Activated CD4-positive, alpha-beta T cell treated with anti-CD3 and anti-CD28 coated beads for 1 hour (primary cell): Measurements from ENCODE around the gene MATN3.

Experiments
- DNase-seq: peaks from one replicate; pipeline ENCODE4 v3.0.0-alpha.2; 2020

Gene MATN3

GRCh38 chr2:20035955-20036666 lies 23.6 kb upstream of the MATN3 start:
- DNase-seq = no peak

GRCh38 chr2:20034821-20035220 lies 22.4 kb upstream of the MATN3 start:
- no peak for DNase-seq

- no peak for DNase-seq
Measured at GRCh38 chr2:20034218-20034617, 21.8 kb upstream of the MATN3 start.

- DNase-seq = no peak
Measured at GRCh38 chr2:20033322-20033721, 20.9 kb upstream of the MATN3 start.

GRCh38 chr2:20030224-20030623 lies 17.8 kb upstream of the MATN3 start:
- DNase-seq = no peak

GRCh38 chr2:20027705-20028434 lies 15.4 kb upstream of the MATN3 start:
- no peak for DNase-seq

GRCh38 chr2:20027260-20027677 lies 14.8 kb upstream of the MATN3 start:
- no peak for DNase-seq

- DNase-seq = no peak
Measured at GRCh38 chr2:20025065-20025786, 12.8 kb upstream of the MATN3 start.

- DNase-seq = no peak
Measured at GRCh38 chr2:20023688-20024087, 11.2 kb upstream of the MATN3 start.

- no peak for DNase-seq
Measured at GRCh38 chr2:20021405-20022009, 9.0 kb upstream of the MATN3 start.

GRCh38 chr2:20019747-20020146 lies 7.3 kb upstream of the MATN3 start:
- no peak for DNase-seq

- DNase-seq = no peak
Measured at GRCh38 chr2:20018601-20019152, 6.2 kb upstream of the MATN3 start.

- DNase-seq = no peak
Measured at GRCh38 chr2:20016346-20016745, 3.9 kb upstream of the MATN3 start.

- no peak for DNase-seq
Measured at GRCh38 chr2:20015482-20016083, 3.1 kb upstream of the MATN3 start.

- no peak for DNase-seq
Measured at GRCh38 chr2:20013126-20013849, 820 bp upstream of the MATN3 start.

- DNase-seq = no peak
Measured at GRCh38 chr2:20012032-20012281, 511 bp downstream of the MATN3 start.

- no peak for DNase-seq
Measured at GRCh38 chr2:20011276-20012031, 1.0 kb downstream of the MATN3 start.

- DNase-seq = no peak
Measured at GRCh38 chr2:20008703-20009102, 3.8 kb downstream of the MATN3 start.

GRCh38 chr2:20005891-20006470 lies 6.5 kb downstream of the MATN3 start:
- DNase-seq = no peak

GRCh38 chr2:20005067-20005627 lies 7.3 kb downstream of the MATN3 start:
- DNase-seq = no peak

- no peak for DNase-seq
Measured at GRCh38 chr2:20001361-20001863, 11.1 kb downstream of the MATN3 start.
